SK-N-SH (cell line): ENCODE measurements around the gene GAS6. TPM values are rescaled to one million over a fixed set of nuclear protein-coding genes. Genes with fewer than 3 reads are reported as not detected.

ENCODE experiments used
- CTCF ChIA-PET: fragments of 300-600, 350-600 bp; formaldehyde crosslinking; extraction: SDS; loops from one replicate; lab custom pipeline; 2021; lab: Yijun Ruan, JAX
- POLR2A ChIA-PET: fragments of 350-600 bp; sonication (Branson Sonifier 250); formaldehyde crosslinking; extraction: SDS; loops from one replicate; lab custom pipeline; 2020; ENCODE audit warnings: antibody characterized with exemption, inconsistent platforms; lab: Yijun Ruan, JAX
- DNase-seq: peaks from one replicate; pipeline ENCODE4 v3.0.0; 2012
- H2AFZ ChIP-seq: fragments of 200-600 bp; sonication (generic); 2 replicates; pipeline ENCODE4 v1.8.1; 2016; ENCODE audit warnings: antibody characterized with exemption, mild to moderate bottlenecking, low read depth
- H3F3A ChIP-seq: fragments of 200-600 bp; sonication (generic); replicated peaks from 2 replicates; pipeline ENCODE3; 2016; ENCODE audit warnings: antibody characterized with exemption, mild to moderate bottlenecking; ENCODE audit not compliant: insufficient read depth
- H3K27ac ChIP-seq, 2 experiments: fragments of 200-500 bp in 1 of 2; fragments of 200-600 bp in 1 of 2; sonication (Bioruptor generic) in 1 of 2; sonication (generic), shearing (Covaris generic) in 1 of 2; 2 replicates each; pipeline versions ENCODE4 v1.5.1 to v1.6.1; 2014 to 2016; ENCODE audit warnings: low read depth in 2 of 2, inconsistent platforms in 1 of 2, low read length in 1 of 2, mild to moderate bottlenecking in 1 of 2, mixed read lengths in 1 of 2
- H3K27me3 ChIP-seq: fragments of 200-600 bp; sonication (generic), shearing (Covaris generic); 2 replicates; pipeline ENCODE4 v1.6.1; 2016; ENCODE audit warnings: mixed run types; ENCODE audit not compliant: insufficient read depth
- H3K36me3 ChIP-seq, 2 experiments: fragments of 200-500 bp in 1 of 2; fragments of 200-600 bp in 1 of 2; sonication (Bioruptor generic) in 1 of 2; sonication (generic) in 1 of 2; replicated peaks in 1 of 2; 2 replicates each; pipeline versions ENCODE3 to v1.5.1; 2014 to 2016; ENCODE audit warnings: low read length in 1 of 2, mild to moderate bottlenecking in 1 of 2; ENCODE audit not compliant: insufficient read depth in 2 of 2, control insufficient read depth in 1 of 2
- H3K4me1 ChIP-seq, 2 experiments: fragments of 200-500 bp in 1 of 2; fragments of 200-600 bp in 1 of 2; sonication (Bioruptor generic) in 1 of 2; sonication (generic), shearing (Covaris generic) in 1 of 2; 2 replicates each; pipeline versions ENCODE4 v1.5.1 to v1.6.1; 2014 to 2016; ENCODE audit warnings: low read depth in 1 of 2, low read length in 1 of 2, mixed run types in 1 of 2; ENCODE audit not compliant: insufficient read depth in 2 of 2, control insufficient read depth in 1 of 2
- H3K4me2 ChIP-seq: fragments of 200-600 bp; sonication (generic), shearing (Covaris generic); 2 replicates; pipeline ENCODE4 v1.6.1; 2017; ENCODE audit warnings: mixed run types
- H3K4me3 ChIP-seq, 2 experiments: fragments of 200-500 bp in 1 of 2; fragments of 200-600 bp in 1 of 2; sonication (Bioruptor generic) in 1 of 2; sonication (generic), shearing (Covaris generic) in 1 of 2; 2 replicates each; pipeline versions ENCODE4 v1.5.1 to v1.8.1; 2014 to 2016; ENCODE audit warnings: low read depth in 2 of 2, inconsistent platforms in 1 of 2, low read length in 1 of 2, mild to moderate bottlenecking in 1 of 2, mixed read lengths in 1 of 2, moderate library complexity in 1 of 2
- H3K79me2 ChIP-seq: fragments of 200-600 bp; sonication (generic); 2 replicates; pipeline ENCODE4 v1.8.1; 2017; ENCODE audit warnings: mild to moderate bottlenecking; ENCODE audit not compliant: insufficient read depth
- H3K9ac ChIP-seq: fragments of 200-600 bp; sonication (generic); 2 replicates; pipeline ENCODE4 v1.6.1; 2017; ENCODE audit warnings: mixed run types
- H3K9me2 ChIP-seq: fragments of 200-600 bp; sonication (generic); 2 replicates; pipeline ENCODE4 v1.6.1; 2017; ENCODE audit warnings: mixed run types
- H3K9me3 ChIP-seq: fragments of 200-600 bp; sonication (generic); 2 replicates; pipeline ENCODE4 v1.6.1; 2017; ENCODE audit warnings: mixed run types, mild to moderate bottlenecking, moderate library complexity
- H4K20me1 ChIP-seq: fragments of 200-600 bp; sonication (generic); 2 replicates; pipeline ENCODE4 v1.6.1; 2017; ENCODE audit warnings: mild to moderate bottlenecking, mixed run types; ENCODE audit not compliant: insufficient read depth
- CHD2 ChIP-seq: fragments of 150-350 bp; IDR thresholded peaks from 2 replicates; pipeline ENCODE4 v1.6.1; 2018; ENCODE audit warnings: low read length; ENCODE audit not compliant: partially characterized antibody
- EP300 ChIP-seq, 2 experiments: IDR thresholded peaks; 2 replicates each; pipeline versions ENCODE4 v1.4.0 to v1.6.1; 2012; ENCODE audit warnings: borderline replicate concordance in 1 of 2, low read depth in 1 of 2, low read length in 1 of 2
- EZH2phosphoT487 ChIP-seq: fragments of 200-600 bp; sonication (generic); IDR thresholded peaks from 2 replicates; pipeline ENCODE4 v1.6.1; 2017; ENCODE audit warnings: low read depth, mixed run types, mild to moderate bottlenecking, antibody characterized with exemption, moderate library complexity, borderline replicate concordance
- GATA2 ChIP-seq: sonication (generic); formaldehyde crosslinking; IDR thresholded peaks from 2 replicates; pipeline ENCODE4 v1.5.0; 2020; ENCODE audit warnings: mild to moderate bottlenecking, missing genetic modification reagents
- JUND ChIP-seq: IDR thresholded peaks from 2 replicates; pipeline ENCODE4 v1.4.0; 2012
- MEF2A ChIP-seq: IDR thresholded peaks from 2 replicates; pipeline ENCODE4 v1.4.0; 2012; ENCODE audit warnings: low read depth, borderline replicate concordance
- MXI1 ChIP-seq: IDR thresholded peaks from 2 replicates; pipeline ENCODE4 v1.6.1; 2012; ENCODE audit warnings: mild to moderate bottlenecking, low read depth, low read length, improper control_type of control experiment
- RCOR1 ChIP-seq: fragments of 150-350 bp; IDR thresholded peaks from 2 replicates; pipeline ENCODE4 v1.6.1; 2017; ENCODE audit warnings: antibody characterized with exemption, low read length
- REST ChIP-seq: IDR thresholded peaks from 2 replicates; pipeline ENCODE4 v1.6.1; 2012; ENCODE audit warnings: mild to moderate bottlenecking, low read depth, low read length, moderate library complexity
- SIN3A ChIP-seq: IDR thresholded peaks from 2 replicates; pipeline ENCODE4 v1.6.1; 2012; ENCODE audit warnings: low read depth, mild to moderate bottlenecking, low read length, moderate library complexity, borderline replicate concordance
- TEAD4 ChIP-seq: IDR thresholded peaks from 2 replicates; pipeline ENCODE4 v1.4.0; 2012; ENCODE audit warnings: mild to moderate bottlenecking, borderline replicate concordance; ENCODE audit not compliant: insufficient read depth
- WGBS: methylation state at CpG from one replicate; pipeline ENCODE4 v1.1.6; 2017; ENCODE audit warnings: low lambda C conversion rate; 5-methylcytosine and 5-hydroxymethylcytosine counted together
- polyA plus RNA-seq, 3 experiments: library from polyadenylated mRNA; depleted of rRNA; stranded (reverse); fragments of >200 nt; gene quantifications; 2 replicates each; pipeline ENCODE4 v1.2.3, GENCODE V29; 2012
- TF ChIP-seq, protein P1 (sequence below): IDR thresholded peaks from 2 replicates; pipeline ENCODE4 v1.4.0; 2012; ENCODE audit warnings: low read depth, borderline replicate concordance
- TF ChIP-seq, protein P2 (sequence below): IDR thresholded peaks from 2 replicates; pipeline ENCODE4 v1.4.0; 2012; ENCODE audit warnings: low read depth

GAS6 gene
- polyA plus RNA-seq, 1 of the 3 experiments (the other 2 are of a cell fraction) = 380 TPM

GRCh38 chr13:113854238-113855011 lies 9.5 kb downstream of the GAS6 start:
- CTCF ChIA-PET = no interaction called here
- no peak overlapping the region for H3K9ac ChIP-seq
- H3F3A ChIP-seq = peaks cover 37% of the 10 kb centered on the region
- POLR2A ChIA-PET = interaction anchor here (1.6 kb wide), 1 partner anchor 15 kb away, joined by 7 read pairs; no protein-coding TSS in a partner anchor
- no peaks in the 10 kb centered on the region for H3K9me2 ChIP-seq
- no peak overlapping the region for H3K4me2 ChIP-seq
- no peak for DNase-seq
- no peaks in the 10 kb centered on the region for H3K9me3 ChIP-seq
- peaks cover 79% of the 10 kb centered on the region for H4K20me1 ChIP-seq
- H3K27ac ChIP-seq = no peak overlapping the region; a peak in 1 of 4 replicates
- peaks cover 0 to 16% of the 10 kb centered on the region in 2 experiments for H3K36me3 ChIP-seq
- peaks cover 100% of the 10 kb centered on the region for H3K79me2 ChIP-seq
- 91% methylated on average over 13 of the region's 31 CpGs for WGBS
- TF ChIP-seq RCOR1 (no peak), GATA2 (no peak), EP300 (IDR thresholded peaks at IDR 0.05; ENCODE audit: borderline replicate concordance in 1 of 2, low read depth in 1 of 2, low read length in 1 of 2) (no peak), SIN3A (no peak), TEAD4 (no peak), MEF2A (no peak), MXI1 (no peak), JUND (no peak), EZH2phosphoT487 (no peak), CHD2 (no peak), REST (no peak)
- TF ChIP-seq, protein P1, sequence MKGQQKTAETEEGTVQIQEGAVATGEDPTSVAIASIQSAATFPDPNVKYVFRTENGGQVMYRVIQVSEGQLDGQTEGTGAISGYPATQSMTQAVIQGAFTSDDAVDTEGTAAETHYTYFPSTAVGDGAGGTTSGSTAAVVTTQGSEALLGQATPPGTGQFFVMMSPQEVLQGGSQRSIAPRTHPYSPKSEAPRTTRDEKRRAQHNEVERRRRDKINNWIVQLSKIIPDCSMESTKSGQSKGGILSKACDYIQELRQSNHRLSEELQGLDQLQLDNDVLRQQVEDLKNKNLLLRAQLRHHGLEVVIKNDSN = no peak
- TF ChIP-seq, protein P2, sequence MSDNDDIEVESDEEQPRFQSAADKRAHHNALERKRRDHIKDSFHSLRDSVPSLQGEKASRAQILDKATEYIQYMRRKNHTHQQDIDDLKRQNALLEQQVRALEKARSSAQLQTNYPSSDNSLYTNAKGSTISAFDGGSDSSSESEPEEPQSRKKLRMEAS = no peak
- no peaks in the 10 kb centered on the region for H3K27me3 ChIP-seq
- H3K4me3 ChIP-seq = no peak overlapping the region
- no peak overlapping the region for H2AFZ ChIP-seq
- peaks cover 7 to 20% of the 10 kb centered on the region in 2 experiments; a peak in 1 of 4 replicates for H3K4me1 ChIP-seq
